ENCODE data around the gene PALD1.

Gene PALD1

GRCh38 chr10:70590655-70591416 is 112.3 kb downstream of the PALD1 start:
- no peak for DNase-seq
- in situ Hi-C loops (cut with HindIII; ENCODE audit: low pct_ligation_motif_present, low pct_unique_long_range_greater_than_20kb, low sequenced_read_pairs): no loop called here

GRCh38 chr10:70592186-70592735 is 113.7 kb downstream of the PALD1 start:
- in situ Hi-C loops (cut with HindIII; ENCODE audit: low pct_ligation_motif_present, low pct_unique_long_range_greater_than_20kb, low sequenced_read_pairs): no loop called here
- no peak for DNase-seq

- in situ Hi-C loops (cut with HindIII; ENCODE audit: low pct_ligation_motif_present, low pct_unique_long_range_greater_than_20kb, low sequenced_read_pairs): no loop called here
- DNase-seq: no peak
Observed at GRCh38 chr10:70592746-70593512, 114.4 kb downstream of the PALD1 start.

- no peak for DNase-seq
- in situ Hi-C loops (cut with HindIII; ENCODE audit: low pct_ligation_motif_present, low pct_unique_long_range_greater_than_20kb, low sequenced_read_pairs): no loop called here
Observed at GRCh38 chr10:70593513-70593890, 114.9 kb downstream of the PALD1 start.

- no peak for DNase-seq
- in situ Hi-C loops (cut with HindIII; ENCODE audit: low pct_ligation_motif_present, low pct_unique_long_range_greater_than_20kb, low sequenced_read_pairs): no loop called here
Observed at GRCh38 chr10:70594161-70594560, 115.6 kb downstream of the PALD1 start.

- in situ Hi-C loops (cut with HindIII; ENCODE audit: low pct_ligation_motif_present, low pct_unique_long_range_greater_than_20kb, low sequenced_read_pairs): no loop called here
- no peak for DNase-seq
Observed at GRCh38 chr10:70595566-70596016, 117.0 kb downstream of the PALD1 start.

- no peak for DNase-seq
- in situ Hi-C loops (cut with HindIII; ENCODE audit: low pct_ligation_motif_present, low pct_unique_long_range_greater_than_20kb, low sequenced_read_pairs): no loop called here
Observed at GRCh38 chr10:70596110-70596798, 117.7 kb downstream of the PALD1 start.

GRCh38 chr10:70596860-70597809 is 118.6 kb downstream of the PALD1 start:
- in situ Hi-C loops (cut with HindIII; ENCODE audit: low pct_ligation_motif_present, low pct_unique_long_range_greater_than_20kb, low sequenced_read_pairs): no loop called here
- DNase-seq: no peak

GRCh38 chr10:70597856-70598815 is 119.6 kb downstream of the PALD1 start:
- in situ Hi-C loops (cut with HindIII; ENCODE audit: low pct_ligation_motif_present, low pct_unique_long_range_greater_than_20kb, low sequenced_read_pairs): no loop called here
- DNase-seq: no peak

GRCh38 chr10:70598857-70599295 is 120.3 kb downstream of the PALD1 start:
- in situ Hi-C loops (cut with HindIII; ENCODE audit: low pct_ligation_motif_present, low pct_unique_long_range_greater_than_20kb, low sequenced_read_pairs): no loop called here

GRCh38 chr10:70599319-70599718 is 120.8 kb downstream of the PALD1 start:
- DNase-seq: no peak
- in situ Hi-C loops (cut with HindIII; ENCODE audit: low pct_ligation_motif_present, low pct_unique_long_range_greater_than_20kb, low sequenced_read_pairs): no loop called here

More at GRCh38 chr10:70598857-70599295, 120.3 kb downstream of the PALD1 start:
- DNase-seq: no peak

- in situ Hi-C loops (cut with HindIII; ENCODE audit: low pct_ligation_motif_present, low pct_unique_long_range_greater_than_20kb, low sequenced_read_pairs): no loop called here
- DNase-seq: no peak
Observed at GRCh38 chr10:70599791-70600190, 121.2 kb downstream of the PALD1 start.

- no peak for DNase-seq
- in situ Hi-C loops (cut with HindIII; ENCODE audit: low pct_ligation_motif_present, low pct_unique_long_range_greater_than_20kb, low sequenced_read_pairs): no loop called here
Observed at GRCh38 chr10:70600512-70601395, 122.2 kb downstream of the PALD1 start.

- in situ Hi-C loops (cut with HindIII; ENCODE audit: low pct_ligation_motif_present, low pct_unique_long_range_greater_than_20kb, low sequenced_read_pairs): no loop called here
- no peak for DNase-seq
Observed at GRCh38 chr10:70601746-70602145, 123.2 kb downstream of the PALD1 start.

- DNase-seq: no peak
- in situ Hi-C loops (cut with HindIII; ENCODE audit: low pct_ligation_motif_present, low pct_unique_long_range_greater_than_20kb, low sequenced_read_pairs): no loop called here
Observed at GRCh38 chr10:70602665-70603448, 124.3 kb downstream of the PALD1 start, which contains the start of gene PRF1. Gene PRF1 (minus strand): TSS chr10:70602741. CDS start chr10:70600902, 1,839 bp downstream.
